ENCODE data around the gene MRPS18A. TPM values are rescaled to one million over a fixed set of nuclear protein-coding genes. Genes with fewer than 3 reads are reported as not detected.

MRPS18A gene
- total and polyA plus RNA-seq, 2 of the 13 experiments (the other 11 are each of a cell fraction or from before 2014, with no cell fraction given) = 87.8 to 89.1 TPM

DNA sequence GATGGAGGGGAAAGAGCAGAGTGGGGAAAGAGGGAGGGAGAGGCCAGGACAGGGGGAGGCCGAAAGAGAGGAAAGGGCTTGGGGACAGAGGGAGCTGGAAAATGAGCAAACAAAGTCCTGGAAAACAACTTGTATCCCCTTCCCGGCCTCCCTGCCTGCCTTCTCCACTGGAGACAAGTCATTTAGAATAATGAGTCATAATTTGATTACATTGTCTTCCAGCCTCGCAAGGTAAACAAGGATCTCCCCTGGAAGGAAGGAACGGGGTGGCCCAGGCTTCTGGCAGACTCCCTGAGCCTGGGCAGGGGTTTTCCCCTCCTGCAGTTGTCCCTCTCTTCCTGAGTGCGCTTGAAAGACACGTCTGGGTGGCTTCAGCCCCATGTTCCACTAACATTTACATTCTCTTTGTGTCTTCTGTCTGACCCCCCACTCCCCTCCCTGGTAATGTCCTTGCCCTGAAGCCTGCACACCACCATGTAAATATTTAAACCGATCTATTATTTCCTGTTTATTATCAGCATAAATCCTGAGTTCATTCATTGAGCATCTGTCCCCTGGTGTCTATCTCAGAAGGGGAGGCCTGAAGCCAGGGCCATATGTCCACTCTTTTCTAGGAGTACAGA lies 12.1 kb upstream of the MRPS18A start (continued):
- TF ChIP-seq SIX1 (CRISPR knock-in tag; IDR thresholded peaks at IDR 0.05; ENCODE audit: borderline replicate concordance) (no peak), KAT8 (CRISPR knock-in tag; IDR thresholded peaks at IDR 0.05) (no peak), IKZF1 (IDR thresholded peaks at IDR 0.05) (no peak), ZNF616 (CRISPR knock-in tag; IDR thresholded peaks at IDR 0.05; ENCODE audit: low read depth) (no peak), KDM6A (CRISPR knock-in tag; IDR thresholded peaks at IDR 0.05; ENCODE audit: low read depth) (no peak), ZNF839 (CRISPR knock-in tag; IDR thresholded peaks at IDR 0.05; ENCODE audit: borderline replicate concordance) (no peak), RARA (CRISPR knock-in tag; IDR thresholded peaks at IDR 0.05) (peak; percentile 80), ZBTB20 (CRISPR knock-in tag; IDR thresholded peaks at IDR 0.05; ENCODE audit: borderline replicate concordance, low read depth) (peak; percentile 63; the same call in 1 of the 2 replicates), ZNF644 (CRISPR knock-in tag; IDR thresholded peaks at IDR 0.05; ENCODE audit: low read depth) (no peak), ZNF530 (CRISPR knock-in tag; IDR thresholded peaks at IDR 0.05; ENCODE audit: low read depth) (no peak), AGO1 (IDR thresholded peaks at IDR 0.05; ENCODE audit: low read depth, low read length, poor library complexity, severe bottlenecking) (no peak), SMC3 (IDR thresholded peaks at IDR 0.05; ENCODE audit: low read length) (no peak), TMF1 (CRISPR knock-in tag; IDR thresholded peaks at IDR 0.05; ENCODE audit: low read depth) (no peak), SAP130 (CRISPR knock-in tag; IDR thresholded peaks at IDR 0.05; ENCODE audit: low read depth) (0 out of 2 replicates have a peak, but pooled peaks have one; percentile 12), RXRA (CRISPR knock-in tag; IDR thresholded peaks at IDR 0.05) (no peak), ZNF7 (CRISPR knock-in tag; IDR thresholded peaks at IDR 0.05) (no peak), ZNF772 (CRISPR knock-in tag; IDR thresholded peaks at IDR 0.05) (no peak), ZNF235 (CRISPR knock-in tag; IDR thresholded peaks at IDR 0.05; ENCODE audit: borderline replicate concordance) (no peak), ZNF317 (CRISPR knock-in tag; IDR thresholded peaks at IDR 0.05) (0 out of 2 replicates have a peak, but pooled peaks have one; percentile 33), DR1 (CRISPR knock-in tag; IDR thresholded peaks at IDR 0.05) (no peak), ZNF160 (CRISPR knock-in tag; IDR thresholded peaks at IDR 0.05) (no peak), ZNF44 (CRISPR knock-in tag; IDR thresholded peaks at IDR 0.05) (no peak), HDAC6 (IDR thresholded peaks at IDR 0.05; ENCODE audit: low read depth, low read length) (no peak), ZSCAN25 (CRISPR knock-in tag; IDR thresholded peaks at IDR 0.05) (no peak), HNRNPH1 (optimal IDR thresholded peaks at IDR 0.05; ENCODE audit: low read depth, low read length) (no peak), U2AF1 (optimal IDR thresholded peaks at IDR 0.05; ENCODE audit: low read depth, low read length) (no peak), TIGD3 (CRISPR knock-in tag; IDR thresholded peaks at IDR 0.05; ENCODE audit: borderline replicate concordance) (no peak), MIER2 (CRISPR knock-in tag; IDR thresholded peaks at IDR 0.05) (no peak), ZNF180 (CRISPR knock-in tag; IDR thresholded peaks at IDR 0.05; ENCODE audit: borderline replicate concordance, low read depth) (no peak), SNRNP70 (IDR thresholded peaks at IDR 0.05; ENCODE audit: low read depth, low read length) (no peak)
- TF ChIP-seq, protein P1, sequence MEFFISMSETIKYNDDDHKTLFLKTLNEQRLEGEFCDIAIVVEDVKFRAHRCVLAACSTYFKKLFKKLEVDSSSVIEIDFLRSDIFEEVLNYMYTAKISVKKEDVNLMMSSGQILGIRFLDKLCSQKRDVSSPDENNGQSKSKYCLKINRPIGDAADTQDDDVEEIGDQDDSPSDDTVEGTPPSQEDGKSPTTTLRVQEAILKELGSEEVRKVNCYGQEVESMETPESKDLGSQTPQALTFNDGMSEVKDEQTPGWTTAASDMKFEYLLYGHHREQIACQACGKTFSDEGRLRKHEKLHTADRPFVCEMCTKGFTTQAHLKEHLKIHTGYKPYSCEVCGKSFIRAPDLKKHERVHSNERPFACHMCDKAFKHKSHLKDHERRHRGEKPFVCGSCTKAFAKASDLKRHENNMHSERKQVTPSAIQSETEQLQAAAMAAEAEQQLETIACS (CRISPR knock-in tag; IDR thresholded peaks at IDR 0.05) = no peak
- TF ChIP-seq, protein P2, sequence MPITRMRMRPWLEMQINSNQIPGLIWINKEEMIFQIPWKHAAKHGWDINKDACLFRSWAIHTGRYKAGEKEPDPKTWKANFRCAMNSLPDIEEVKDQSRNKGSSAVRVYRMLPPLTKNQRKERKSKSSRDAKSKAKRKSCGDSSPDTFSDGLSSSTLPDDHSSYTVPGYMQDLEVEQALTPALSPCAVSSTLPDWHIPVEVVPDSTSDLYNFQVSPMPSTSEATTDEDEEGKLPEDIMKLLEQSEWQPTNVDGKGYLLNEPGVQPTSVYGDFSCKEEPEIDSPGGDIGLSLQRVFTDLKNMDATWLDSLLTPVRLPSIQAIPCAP (CRISPR knock-in tag; IDR thresholded peaks at IDR 0.05; ENCODE audit: low read depth) = no peak

All from HepG2 (cell line).